Bronchial epithelial cell (primary cell): ENCODE measurements around the gene SRRM1. TPM values are rescaled to one million over a fixed set of nuclear protein-coding genes. Genes with fewer than 3 reads are reported as not detected.
A peak's percentile ranks its signal among the peaks of the same experiment; 100 is the strongest.

Source experiments
- DNase-seq: peaks from one replicate; pipeline ENCODE4 v3.0.0-alpha.2; 2010; ENCODE audit warnings: low read depth
- FAIRE-seq: peaks from 2 replicates; lab custom pipeline; 2011; peaks lifted over from hg19 to GRCh38; lab: Jason Lieb, UNC
- H3K27me3 ChIP-seq: 2 replicates; pipeline ENCODE4 v1.5.1; 2011; ENCODE audit warnings: low read length; ENCODE audit not compliant: control insufficient read depth, insufficient read depth
- H3K36me3 ChIP-seq: 2 replicates; pipeline ENCODE4 v1.5.1; 2011; ENCODE audit warnings: low read length; ENCODE audit not compliant: control insufficient read depth, insufficient read depth
- H3K4me3 ChIP-seq: 2 replicates; pipeline ENCODE4 v1.5.1; 2011; ENCODE audit warnings: mild to moderate bottlenecking, low read depth, low read length, control low read depth
- CTCF ChIP-seq: IDR thresholded peaks from 2 replicates; pipeline ENCODE4 v1.5.1; 2011; ENCODE audit warnings: mild to moderate bottlenecking, moderate library complexity, low read length, control low read depth, inconsistent platforms; ENCODE audit not compliant: insufficient read depth, severe bottlenecking
- total RNA-seq: library from RNA; depleted of rRNA; stranded (reverse); fragments of >200 nt; gene quantifications from 2 replicates; pipeline ENCODE4 v1.2.1, GENCODE V29; 2014

Gene SRRM1
- total RNA-seq, 1 donor from 2014 or later = 18.4 TPM

- no peak for TF ChIP-seq CTCF
- no peak overlapping the region for H3K4me3 ChIP-seq
- no peak for DNase-seq
- no peak for FAIRE-seq
- no peaks in the 10 kb centered on the region for H3K27me3 ChIP-seq
- H3K36me3 ChIP-seq = no peaks in the 10 kb centered on the region
Measured at GRCh38 chr1:24636661-24637357, 6.3 kb upstream of the SRRM1 start.

- Histone ChIP-seq H3K4me3 (no peak overlapping the region), H3K27me3 (no peaks in the 10 kb centered on the region), H3K36me3 (no peaks in the 10 kb centered on the region)
- TF ChIP-seq CTCF = no peak
- no peak for FAIRE-seq
- no peak for DNase-seq
Measured at GRCh38 chr1:24639094-24639493, 4.0 kb upstream of the SRRM1 start.

- Histone ChIP-seq H3K27me3 (no peaks in the 10 kb centered on the region), H3K4me3 (no peak overlapping the region), H3K36me3 (no peaks in the 10 kb centered on the region)
- FAIRE-seq (no peak), DNase-seq (peak; percentile 25)
- no peak for TF ChIP-seq CTCF
Measured at GRCh38 chr1:24639881-24640280, 3.2 kb upstream of the SRRM1 start.

- no peak for TF ChIP-seq CTCF
- Histone ChIP-seq H3K27me3 (no peaks in the 10 kb centered on the region), H3K36me3 (no peaks in the 10 kb centered on the region), H3K4me3 (no peak overlapping the region)
- no peak for DNase-seq
- no peak for FAIRE-seq
Measured at GRCh38 chr1:24640288-24640687, 2.8 kb upstream of the SRRM1 start.

GRCh38 chr1:24641646-24642151, 1.4 kb upstream of the SRRM1 start:
- H3K27me3 ChIP-seq = no peaks in the 10 kb centered on the region
- no peak for DNase-seq
- no peak for FAIRE-seq
- peak overlapping the region; percentile 39 for H3K4me3 ChIP-seq
- no peak for TF ChIP-seq CTCF
- peaks cover 4% of the 10 kb centered on the region for H3K36me3 ChIP-seq
